Upper lobe of left lung (tissue), 4 donors: ENCODE results near the gene GSTO2.

Experiments
- CTCF ChIP-seq, 6 experiments: fragments of 450-650 bp in 4 of 6; fragments of 200-600 bp in 2 of 6; sonication (generic) in 2 of 6; IDR thresholded peaks; one replicate each; pipeline ENCODE4 v1.5.1; 2016 to 2019; ENCODE audit warnings: antibody characterized with exemption in 6 of 6
- EP300 ChIP-seq, 4 donors: sonication (generic); formaldehyde crosslinking; IDR thresholded peaks; one replicate each; pipeline ENCODE4 v1.5.1; 2017; ENCODE audit warnings: antibody characterized with exemption in 4 of 4, control low read depth in 2 of 4

- TF ChIP-seq EP300 (IDR thresholded peaks at IDR 0.05) = no peak
- TF ChIP-seq CTCF (IDR thresholded peaks at IDR 0.05) = no peak
Measured at GRCh38 chr10:104324931-104325330, 55.9 kb downstream of the GSTO2 start.
